DOHH2 (cell line): ENCODE results near the gene F10.

Source experiments
- H3F3A ChIP-seq: fragments of 200-600 bp; sonication (generic), shearing (Covaris generic); 2 replicates; pipeline ENCODE4 v1.6.0; 2016; ENCODE audit warnings: antibody characterized with exemption, mild to moderate bottlenecking; ENCODE audit not compliant: control insufficient read depth, insufficient read depth
- H3K27ac ChIP-seq: fragments of 200-600 bp; sonication (generic); 2 replicates; pipeline ENCODE4 v1.5.1; 2014; ENCODE audit warnings: low read depth, mild to moderate bottlenecking, low read length, moderate library complexity
- H3K27me3 ChIP-seq: fragments of 200-600 bp; sonication (generic); 2 replicates; pipeline ENCODE4 v1.6.1; 2014; ENCODE audit warnings: mild to moderate bottlenecking, low read length, mixed read lengths; ENCODE audit not compliant: control insufficient read depth
- H3K36me3 ChIP-seq: fragments of 200-600 bp; sonication (generic); 2 replicates; pipeline ENCODE4 v1.6.1; 2014; ENCODE audit warnings: mild to moderate bottlenecking, low read length, moderate library complexity, mixed read lengths; ENCODE audit not compliant: control insufficient read depth
- H3K4me1 ChIP-seq: fragments of 200-600 bp; sonication (generic); 2 replicates; pipeline ENCODE4 v1.6.1; 2014; ENCODE audit warnings: mild to moderate bottlenecking, low read length, mixed read lengths; ENCODE audit not compliant: control insufficient read depth
- H3K4me2 ChIP-seq: fragments of 200-600 bp; sonication (generic); 2 replicates; pipeline ENCODE4 v1.6.0; 2014; ENCODE audit warnings: mild to moderate bottlenecking, low read length, moderate library complexity
- H3K4me3 ChIP-seq: fragments of 200-600 bp; sonication (generic); 2 replicates; pipeline ENCODE4 v1.5.1; 2014; ENCODE audit warnings: mild to moderate bottlenecking, low read length, mixed read lengths
- H3K79me2 ChIP-seq: fragments of 200-600 bp; sonication (generic); 2 replicates; pipeline ENCODE4 v1.6.1; 2014; ENCODE audit warnings: mild to moderate bottlenecking, low read length, mixed read lengths; ENCODE audit not compliant: control insufficient read depth
- H3K9me2 ChIP-seq: fragments of 200-600 bp; sonication (generic); replicated peaks from 2 replicates; pipeline ENCODE4 v1.6.1; 2014; ENCODE audit warnings: mild to moderate bottlenecking, low read length, mixed read lengths; ENCODE audit not compliant: control insufficient read depth
- H3K9me3 ChIP-seq: fragments of 200-600 bp; sonication (generic); 2 replicates; pipeline ENCODE4 v1.6.1; 2014; ENCODE audit warnings: antibody characterized with exemption, low read length, mixed read lengths; ENCODE audit not compliant: control insufficient read depth, insufficient read depth
- H4K20me1 ChIP-seq: fragments of 200-600 bp; sonication (generic); 2 replicates; pipeline ENCODE4 v1.6.0; 2014; ENCODE audit warnings: low read depth, mild to moderate bottlenecking, antibody characterized with exemption, low read length, moderate library complexity; ENCODE audit not compliant: control insufficient read depth, insufficient read depth
- CTCF ChIP-seq: fragments of 200-600 bp; sonication (generic); IDR thresholded peaks from one replicate; pipeline ENCODE4 v1.5.1; 2014; ENCODE audit warnings: antibody characterized with exemption, mild to moderate bottlenecking, low read depth, low read length; ENCODE audit not compliant: poor library complexity, severe bottlenecking
- EZH2phosphoT487 ChIP-seq: fragments of 200-600 bp; sonication (generic); IDR thresholded peaks from 2 replicates; pipeline ENCODE4 v1.6.1; 2017; ENCODE audit warnings: borderline replicate concordance, mild to moderate bottlenecking, antibody characterized with exemption, low read length, moderate library complexity, mixed read lengths

The F10 gene

GRCh38 chr13:113096745-113097305 is 25.8 kb upstream of the F10 start:
- H3F3A ChIP-seq, result no peaks in the 10 kb centered on the region

GRCh38 chr13:113097651-113098050 is 24.9 kb upstream of the F10 start:
- Histone ChIP-seq H3F3A (no peaks in the 10 kb centered on the region), H3K4me3 (no peak overlapping the region), H3K9me2 (no peaks in the 10 kb centered on the region), H3K27ac (no peak overlapping the region), H4K20me1 (no peaks in the 10 kb centered on the region), H3K36me3 (no peaks in the 10 kb centered on the region), H3K4me1 (no peaks in the 10 kb centered on the region), H3K79me2 (no peaks in the 10 kb centered on the region), H3K9me3 (no peaks in the 10 kb centered on the region), H3K4me2 (no peak overlapping the region), H3K27me3 (no peaks in the 10 kb centered on the region)
- TF ChIP-seq CTCF (no peak), EZH2phosphoT487 (no peak)

More at GRCh38 chr13:113096745-113097305, 25.8 kb upstream of the F10 start:
- Histone ChIP-seq H3K9me3 (no peaks in the 10 kb centered on the region), H3K27ac (no peak overlapping the region), H3K4me1 (no peaks in the 10 kb centered on the region), H3K27me3 (no peaks in the 10 kb centered on the region), H3K79me2 (no peaks in the 10 kb centered on the region), H4K20me1 (no peaks in the 10 kb centered on the region), H3K4me3 (no peak overlapping the region), H3K36me3 (no peaks in the 10 kb centered on the region), H3K4me2 (no peak overlapping the region), H3K9me2 (no peaks in the 10 kb centered on the region)
- TF ChIP-seq CTCF, result no peak
- TF ChIP-seq EZH2phosphoT487, result no peak

DNA sequence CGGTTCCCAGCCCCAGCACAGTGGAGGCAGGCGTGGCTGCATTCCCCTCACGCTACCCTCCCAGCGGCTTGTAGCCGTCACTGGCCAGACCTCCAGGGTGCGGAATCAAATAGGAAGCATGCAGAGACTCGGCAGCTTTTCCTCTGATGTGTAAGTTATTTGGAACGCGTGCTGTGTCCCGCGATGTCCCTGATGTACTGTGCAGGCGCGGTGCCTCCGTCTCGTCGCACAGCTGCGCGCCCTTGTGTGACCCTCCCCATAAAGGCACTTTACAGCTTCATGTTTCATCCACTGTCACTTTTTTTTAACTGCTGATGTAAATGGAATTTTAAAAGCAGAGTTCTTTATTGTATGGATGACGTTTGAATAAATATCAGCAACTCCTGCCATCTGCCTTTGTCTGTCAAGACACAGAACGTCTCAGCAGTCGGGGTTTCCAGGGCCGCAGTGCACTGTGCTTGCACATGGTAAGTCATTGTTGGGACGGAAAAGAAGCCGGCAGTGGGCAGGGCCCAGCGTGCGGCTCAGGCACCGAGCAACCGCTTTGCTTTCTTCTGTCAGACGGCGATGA is 24.4 kb upstream of the F10 start:
- Histone ChIP-seq H3K4me3 (no peak overlapping the region), H3K9me2 (no peaks in the 10 kb centered on the region), H3K4me1 (no peaks in the 10 kb centered on the region), H3K9me3 (no peaks in the 10 kb centered on the region), H3K27ac (no peak overlapping the region), H3K36me3 (no peaks in the 10 kb centered on the region), H4K20me1 (no peaks in the 10 kb centered on the region), H3F3A (no peaks in the 10 kb centered on the region), H3K4me2 (no peak overlapping the region), H3K27me3 (no peaks in the 10 kb centered on the region), H3K79me2 (no peaks in the 10 kb centered on the region)
- TF ChIP-seq CTCF (no peak), EZH2phosphoT487 (no peak)
